Gastroesophageal sphincter (tissue), 4 donors: Measurements from ENCODE around the gene DOK1. TPM values are rescaled to one million over a fixed set of nuclear protein-coding genes. Genes with fewer than 3 reads are reported as not detected.

Experiments
- ATAC-seq: fragments of 150-250 bp; one replicate; pipeline ENCODE4 v1.9.1; 2016; ENCODE audit warnings: mild to moderate bottlenecking, moderate library complexity
- H3K27ac ChIP-seq, 4 donors: fragments of 200-600 bp; sonication (generic) in 3 of 4; 1 replicate in 3 of 4; 2 replicates in 1 of 4; pipeline ENCODE4 v1.5.1; 2016 to 2019
- H3K27me3 ChIP-seq: fragments of 200-600 bp; sonication (generic); one replicate; pipeline ENCODE4 v1.5.1; 2019
- H3K36me3 ChIP-seq, 2 donors: fragments of 200-600 bp; sonication (generic); one replicate each; pipeline ENCODE4 v1.5.1; 2019; ENCODE audit warnings: control low read depth in 1 of 2
- H3K4me1 ChIP-seq, 3 donors: fragments of 200-600 bp; sonication (generic); 1 replicate in 2 of 3; 2 replicates in 1 of 3; pipeline ENCODE4 v1.5.1; 2016 to 2019; ENCODE audit warnings: control low read depth in 2 of 3
- H3K4me3 ChIP-seq, 2 donors: fragments of 200-600 bp; sonication (generic); one replicate each; pipeline ENCODE4 v1.5.1; 2019; ENCODE audit warnings: mild to moderate bottlenecking in 1 of 2, moderate library complexity in 1 of 2
- H3K9me3 ChIP-seq, 3 donors: fragments of 200-600 bp; sonication (generic); one replicate each; pipeline ENCODE4 v1.5.1; 2017 to 2019; ENCODE audit warnings: control low read depth in 2 of 3
- EP300 ChIP-seq: sonication (generic); formaldehyde crosslinking; IDR thresholded peaks from one replicate; pipeline ENCODE4 v1.6.1; 2017; ENCODE audit warnings: antibody characterized with exemption, mild to moderate bottlenecking
- POLR2A ChIP-seq, 2 donors: fragments of 450-650 bp; IDR thresholded peaks; one replicate each; pipeline ENCODE4 v1.6.1; 2017; ENCODE audit warnings: antibody characterized with exemption in 2 of 2, mild to moderate bottlenecking in 2 of 2, moderate library complexity in 1 of 2
- POLR2AphosphoS5 ChIP-seq: sonication (generic); formaldehyde crosslinking; IDR thresholded peaks from one replicate; pipeline ENCODE4 v1.6.1; 2017; ENCODE audit warnings: antibody characterized with exemption
- WGBS, 2 donors: methylation state at CpG; one replicate each; pipeline ENCODE4 v1.1.5; 2018; ENCODE audit warnings: low coverage in 1 of 2; 5-methylcytosine and 5-hydroxymethylcytosine counted together
- total RNA-seq, 4 donors: library from RNA; depleted of rRNA; stranded (reverse); fragments of >200 nt; gene quantifications; one replicate each; pipeline ENCODE4 v1.1.0, GENCODE V29; 2016
- TF ChIP-seq, protein P1 (sequence below), 4 experiments: fragments of 200-600 bp in 2 of 4; fragments of 450-650 bp in 2 of 4; sonication (generic) in 1 of 4; IDR thresholded peaks; one replicate each; pipeline ENCODE4 v1.5.1; 2017 to 2019; ENCODE audit warnings: antibody characterized with exemption in 4 of 4, mild to moderate bottlenecking in 2 of 4, moderate library complexity in 2 of 4

The DOK1 gene
- total RNA-seq, 4 donors from 2014 or later = 16.3 to 28.8 (median 19.5) TPM

DNA sequence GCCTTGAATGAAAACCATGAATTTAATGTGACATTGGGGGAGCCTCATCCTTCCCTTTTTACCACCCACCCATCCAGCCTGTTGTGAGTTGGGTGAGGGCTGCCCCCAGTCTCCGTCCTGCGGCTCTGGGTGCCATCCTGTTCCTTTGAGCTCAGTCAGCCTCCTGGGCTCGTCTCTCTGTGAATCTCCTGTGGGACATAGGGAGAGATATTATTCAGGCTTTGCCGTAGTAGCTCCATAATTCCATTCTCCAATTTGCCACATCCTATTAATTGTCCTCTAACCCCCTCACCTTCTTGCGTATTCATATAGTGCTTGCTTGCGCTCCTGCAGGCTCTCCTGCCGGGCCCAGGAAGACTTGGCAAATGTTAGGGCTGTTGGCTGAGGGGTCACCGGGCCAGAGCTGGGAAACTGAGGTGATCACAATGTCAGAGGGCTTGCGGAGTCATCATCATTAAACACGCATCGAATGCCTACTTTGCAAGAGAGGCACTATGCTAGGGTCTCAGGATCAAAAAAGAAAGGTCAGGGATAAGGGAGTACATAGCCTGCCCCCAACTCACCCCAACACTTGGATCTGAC is 27.8 kb upstream of the DOK1 start:
- no peak for ATAC-seq

DNA sequence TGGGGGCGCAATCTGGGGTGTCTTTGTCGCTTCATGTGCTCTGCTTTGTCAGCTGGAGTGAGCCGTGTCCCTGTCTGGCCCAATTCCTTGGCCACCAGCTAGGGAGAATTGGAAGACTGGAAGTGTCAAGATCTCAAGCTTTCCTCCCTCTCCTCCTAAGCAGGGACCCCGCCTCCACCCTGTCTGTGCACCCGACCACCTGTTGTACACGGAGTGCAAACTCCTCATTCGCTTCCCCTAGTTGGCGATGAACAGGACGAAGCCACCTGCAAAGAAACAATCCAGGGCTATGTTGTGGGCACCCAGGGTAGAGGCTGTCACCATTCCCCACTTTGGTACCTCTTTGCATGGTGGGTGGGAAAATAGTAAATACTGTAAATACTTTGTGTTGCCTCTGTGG is 26.8 kb upstream of the DOK1 start:
- Histone ChIP-seq H3K4me3 (no peak overlapping the region), H3K4me1 (peaks cover 2 to 44% (median 15%) of the 10 kb centered on the region in 3 donors), H3K27ac (no peak overlapping the region), H3K9me3 (no peaks in the 10 kb centered on the region), H3K27me3 (no peaks in the 10 kb centered on the region), H3K36me3 (peaks cover 0 to 45% of the 10 kb centered on the region in 2 donors)
- TF ChIP-seq POLR2A (IDR thresholded peaks at IDR 0.05) (no peak), EP300 (no peak), POLR2AphosphoS5 (no peak)
- TF ChIP-seq, protein P1, sequence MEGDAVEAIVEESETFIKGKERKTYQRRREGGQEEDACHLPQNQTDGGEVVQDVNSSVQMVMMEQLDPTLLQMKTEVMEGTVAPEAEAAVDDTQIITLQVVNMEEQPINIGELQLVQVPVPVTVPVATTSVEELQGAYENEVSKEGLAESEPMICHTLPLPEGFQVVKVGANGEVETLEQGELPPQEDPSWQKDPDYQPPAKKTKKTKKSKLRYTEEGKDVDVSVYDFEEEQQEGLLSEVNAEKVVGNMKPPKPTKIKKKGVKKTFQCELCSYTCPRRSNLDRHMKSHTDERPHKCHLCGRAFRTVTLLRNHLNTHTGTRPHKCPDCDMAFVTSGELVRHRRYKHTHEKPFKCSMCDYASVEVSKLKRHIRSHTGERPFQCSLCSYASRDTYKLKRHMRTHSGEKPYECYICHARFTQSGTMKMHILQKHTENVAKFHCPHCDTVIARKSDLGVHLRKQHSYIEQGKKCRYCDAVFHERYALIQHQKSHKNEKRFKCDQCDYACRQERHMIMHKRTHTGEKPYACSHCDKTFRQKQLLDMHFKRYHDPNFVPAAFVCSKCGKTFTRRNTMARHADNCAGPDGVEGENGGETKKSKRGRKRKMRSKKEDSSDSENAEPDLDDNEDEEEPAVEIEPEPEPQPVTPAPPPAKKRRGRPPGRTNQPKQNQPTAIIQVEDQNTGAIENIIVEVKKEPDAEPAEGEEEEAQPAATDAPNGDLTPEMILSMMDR (IDR thresholded peaks at IDR 0.05) = no peak
- no peak for ATAC-seq
- WGBS, 2 donors = 92 to 95% methylated on average over 3 to 5 of the region's 9 CpGs

More for the DNA sequence above, 27.8 kb upstream of the DOK1 start:
- no peaks in the 10 kb centered on the region for H3K9me3 ChIP-seq
- peaks cover 2 to 36% (median 15%) of the 10 kb centered on the region in 3 donors for H3K4me1 ChIP-seq
- H3K27ac ChIP-seq = no peak overlapping the region
- WGBS, 2 donors = 83 to 96% methylated on average over 1 to 5 of the region's 11 CpGs
- TF ChIP-seq EP300 = no peak
- TF ChIP-seq, protein P1 (IDR thresholded peaks at IDR 0.05) = no peak
- no peak for TF ChIP-seq POLR2AphosphoS5
- no peak for TF ChIP-seq POLR2A (IDR thresholded peaks at IDR 0.05)
- no peaks in the 10 kb centered on the region for H3K27me3 ChIP-seq
- H3K4me3 ChIP-seq = no peak overlapping the region
- peaks cover 0 to 35% of the 10 kb centered on the region in 2 donors for H3K36me3 ChIP-seq

DNA sequence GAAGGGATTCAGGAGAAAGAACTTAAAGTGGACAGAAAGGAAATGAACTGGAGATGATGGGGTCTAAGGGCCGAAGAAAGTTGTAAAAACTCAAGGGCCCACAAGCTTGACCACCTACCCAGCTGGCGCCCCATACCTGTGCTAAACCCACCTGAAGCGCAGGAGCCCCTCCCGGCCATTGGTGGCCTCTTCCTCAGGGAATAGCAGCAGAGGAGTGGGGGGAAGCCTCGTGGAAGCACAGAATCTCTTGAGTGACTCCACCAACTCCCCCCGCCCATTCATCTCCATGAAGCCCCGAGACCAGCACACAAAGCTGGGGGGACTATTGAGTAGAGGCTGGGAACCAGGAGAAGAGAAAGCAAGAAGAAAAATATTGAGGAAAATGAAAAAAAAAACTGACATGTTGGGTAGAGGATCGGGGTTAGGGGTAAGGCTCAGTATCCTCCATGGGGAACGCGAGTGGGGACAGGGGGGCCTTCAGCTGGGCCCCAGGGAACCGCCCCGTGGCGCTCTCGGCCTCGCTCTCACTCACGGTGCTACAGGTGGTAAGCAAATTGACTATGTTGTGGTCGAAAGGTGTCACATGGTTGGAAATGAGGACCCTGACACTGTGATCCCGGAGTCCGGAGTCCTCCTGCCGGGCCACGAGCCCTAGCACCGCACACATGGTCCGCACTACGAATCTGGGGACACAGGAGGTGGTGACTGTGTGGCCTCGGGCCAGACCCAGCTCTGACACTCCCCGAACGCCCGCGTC is 25.7 kb upstream of the DOK1 start:
- no peaks in the 10 kb centered on the region for H3K27me3 ChIP-seq
- peak overlapping the region; percentile 80 to 94 for H3K4me3 ChIP-seq
- peak overlapping the region; percentile 62 to 92 (median 90) for H3K27ac ChIP-seq
- TF ChIP-seq POLR2A (IDR thresholded peaks at IDR 0.05) = no peak
- TF ChIP-seq POLR2AphosphoS5 = no peak
- no peak for TF ChIP-seq EP300
- no peak for ATAC-seq
- peaks cover 0 to 55% of the 10 kb centered on the region in 2 donors for H3K36me3 ChIP-seq
- H3K9me3 ChIP-seq = no peaks in the 10 kb centered on the region
- WGBS, 2 donors = 0 to 22% methylated on average over 10 to 19 of the region's 29 CpGs
- H3K4me1 ChIP-seq = peaks cover 2 to 44% (median 15%) of the 10 kb centered on the region in 3 donors

DNA sequence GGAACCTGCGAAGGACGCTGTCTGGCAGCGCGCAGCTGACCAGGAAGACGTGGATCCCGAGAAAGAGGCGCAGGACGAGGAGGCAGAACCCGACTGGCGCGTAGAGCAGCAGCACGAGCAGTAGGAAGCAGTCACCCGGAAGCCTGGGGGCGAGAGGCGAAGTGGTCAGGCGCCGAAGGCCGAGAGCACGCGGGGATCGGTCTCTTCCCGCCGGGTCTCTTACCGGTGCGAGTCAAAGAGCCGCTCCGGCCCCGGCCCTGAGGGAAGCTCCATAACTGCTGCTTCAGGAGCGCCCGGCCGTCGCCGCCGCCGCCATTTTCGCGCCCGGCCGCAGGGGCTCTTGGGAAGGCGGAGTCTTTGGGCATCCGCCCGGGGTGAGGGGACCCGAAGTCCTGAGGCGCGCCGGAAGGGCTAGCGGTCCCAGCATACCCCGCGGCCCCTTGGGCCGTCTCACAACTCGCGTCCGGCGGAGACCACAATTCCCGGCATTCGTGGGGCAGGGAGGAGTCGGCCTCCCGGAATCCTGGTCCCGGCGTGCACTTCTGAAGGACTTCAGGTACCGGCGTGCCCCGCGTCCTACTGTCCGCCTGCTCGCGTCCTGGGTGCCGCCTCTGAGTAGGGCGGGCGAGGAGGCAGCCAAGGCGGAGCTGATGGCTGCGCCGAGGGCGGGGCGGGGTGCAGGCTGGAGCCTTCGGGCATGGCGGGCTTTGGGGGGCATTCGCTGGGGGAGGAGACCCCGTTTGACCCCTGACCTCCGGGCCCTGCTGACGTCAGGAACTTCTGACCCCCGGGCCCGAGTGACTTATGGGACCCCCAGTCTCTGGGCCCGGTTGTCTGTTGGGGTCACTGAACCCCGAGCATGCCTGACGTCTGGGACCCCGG is 24.9 kb upstream of the DOK1 start, which contains the start of the genes AUP1 and HTRA2:
AUP1 (minus strand) TSS at position 350 of the 882 bp plus-strand sequence; CDS start at position 273, 77 bp downstream.
HTRA2 (plus strand) TSS at position 577 of the 882 bp plus-strand sequence; CDS start at position 651, 74 bp downstream.
- peak; percentile 97 for ATAC-seq
- peaks cover 0 to 64% of the 10 kb centered on the region in 2 donors for H3K36me3 ChIP-seq

More for the DNA sequence above, 24.9 kb upstream of the DOK1 start, which contains the start of the genes AUP1 and HTRA2:
- Histone ChIP-seq H3K27me3 (no peaks in the 10 kb centered on the region), H3K9me3 (no peaks in the 10 kb centered on the region), H3K27ac (peak within 1 kb of the TSS; percentile 62 to 92 (median 90)), H3K4me1 (peaks cover 2 to 44% (median 15%) of the 10 kb centered on the region in 3 donors), H3K4me3 (peak within 1 kb of the TSS; percentile 80 to 94)
- peak; percentile 91 for TF ChIP-seq POLR2AphosphoS5
- TF ChIP-seq, protein P1 (IDR thresholded peaks at IDR 0.05) = peak in 2 of 4 experiments; percentile 7 to 10
- peak; percentile 82 to 84 for TF ChIP-seq POLR2A (IDR thresholded peaks at IDR 0.05)
- no peak for TF ChIP-seq EP300
- WGBS, 2 donors = no CpG with 5 or more reads among the region's 87 CpGs
